GM12873 (cell line): ENCODE data around the gene ATP1A1.

Experiments
- CTCF ChIP-seq: IDR thresholded peaks from 2 replicates; pipeline ENCODE4 v1.5.1; 2012; ENCODE audit warnings: low read depth, mild to moderate bottlenecking, moderate library complexity, low read length, control low read depth; ENCODE audit not compliant: insufficient read depth; ENCODE audit errors: missing control alignments

Gene ATP1A1

DNA sequence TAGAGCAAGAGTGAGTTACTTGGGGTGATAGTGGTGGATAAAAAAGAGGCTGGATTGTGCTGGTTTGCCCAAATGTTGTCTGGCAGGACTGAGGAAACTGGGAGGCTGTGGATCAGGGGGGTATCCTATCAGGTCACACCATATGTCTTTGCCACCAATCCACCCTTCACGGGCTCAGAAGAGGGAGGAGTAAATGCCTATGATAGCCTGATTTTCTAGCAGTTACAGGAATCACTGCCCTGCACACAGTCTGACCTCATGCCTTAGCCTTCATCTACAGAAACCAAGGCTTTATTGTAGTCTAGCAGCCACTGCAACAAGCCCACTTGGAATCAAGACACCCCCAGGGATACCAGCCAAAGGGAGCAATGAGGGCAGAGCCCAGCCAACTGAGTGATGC is 51.8 kb downstream of the ATP1A1 start:
- no peak for TF ChIP-seq CTCF

- TF ChIP-seq CTCF = no peak
Measured at GRCh38 chr1:116425987-116426386, 52.9 kb downstream of the ATP1A1 start.

- no peak for TF ChIP-seq CTCF
Measured at GRCh38 chr1:116426401-116426800, 53.4 kb downstream of the ATP1A1 start.

GRCh38 chr1:116428576-116428975 is 55.5 kb downstream of the ATP1A1 start:
- no peak for TF ChIP-seq CTCF

DNA sequence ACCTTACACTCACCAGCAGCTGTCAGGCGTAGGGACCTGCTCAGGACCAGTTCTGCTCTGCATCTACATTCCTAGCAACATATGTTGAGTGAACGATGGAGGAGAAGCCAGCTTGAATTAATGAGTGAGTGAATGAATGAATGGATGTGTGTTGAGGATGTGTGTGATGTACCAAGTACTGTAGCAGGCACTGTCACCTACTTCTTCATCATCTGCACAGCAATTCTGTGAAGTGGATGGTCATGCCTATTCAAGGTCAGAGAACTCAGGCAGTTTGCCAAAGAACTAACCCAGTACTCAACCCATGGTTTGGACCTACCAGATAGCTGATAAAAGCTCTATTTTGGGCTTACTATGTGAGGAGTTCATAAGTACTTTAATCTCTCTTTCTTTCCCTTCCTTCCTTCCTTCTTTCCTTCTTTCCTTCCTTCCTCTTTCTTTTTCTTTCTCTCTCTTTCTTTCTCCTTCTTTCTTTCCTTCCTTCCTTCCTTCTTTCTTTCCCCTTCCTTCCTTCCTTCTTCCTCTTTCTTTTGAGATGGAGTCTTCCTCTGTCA is 56.9 kb downstream of the ATP1A1 start:
- no peak for TF ChIP-seq CTCF

- TF ChIP-seq CTCF = no peak
Measured at GRCh38 chr1:116431870-116432500, 58.9 kb downstream of the ATP1A1 start.

DNA sequence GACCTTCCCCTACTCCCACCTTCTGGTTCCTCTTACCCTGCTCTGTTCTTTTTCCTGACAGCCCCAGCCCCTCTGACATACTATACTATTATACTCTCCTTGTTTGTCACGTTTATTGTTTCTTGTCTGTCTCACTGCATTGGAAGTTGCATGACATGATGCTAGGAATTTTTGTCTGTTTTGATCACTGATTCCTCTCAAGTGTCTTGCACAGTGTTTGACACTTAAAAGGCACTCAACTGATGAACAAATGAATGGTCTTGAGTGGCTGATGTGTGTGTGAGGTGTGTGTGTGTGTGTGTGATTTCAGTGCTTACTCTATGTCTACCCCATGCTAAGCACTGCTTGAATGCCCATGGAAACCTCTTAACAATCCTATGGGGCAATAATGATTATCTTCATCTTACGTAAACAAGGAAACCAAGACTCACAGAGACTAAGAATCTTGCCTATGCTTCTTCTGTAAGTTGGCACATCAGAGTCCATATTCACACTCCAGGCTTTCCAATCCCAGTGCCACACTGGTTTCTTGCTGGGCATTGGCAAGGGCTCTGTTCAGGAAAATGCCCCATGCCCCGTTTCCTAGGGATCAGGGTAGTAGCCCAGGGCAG is 59.7 kb downstream of the ATP1A1 start:
- TF ChIP-seq CTCF = no peak
